Hepatocyte (in vitro differentiated cells): ENCODE results near the gene PPP3R2. TPM values are rescaled to one million over a fixed set of nuclear protein-coding genes. Genes with fewer than 3 reads are reported as not detected.

Source experiments
- DNase-seq: peaks from one replicate; pipeline ENCODE4 v3.0.0-alpha.2; 2016; ENCODE audit warnings: low spot score
- H2AFZ ChIP-seq: fragments of 200-600 bp; sonication (generic); 2 replicates; pipeline ENCODE4 v1.6.0; 2016; ENCODE audit warnings: antibody characterized with exemption, mild to moderate bottlenecking
- H3K27ac ChIP-seq: fragments of 200-600 bp; sonication (generic); 2 replicates; pipeline ENCODE4 v1.5.1; 2016; ENCODE audit warnings: mild to moderate bottlenecking
- H3K27me3 ChIP-seq: fragments of 200-600 bp; sonication (generic); 2 replicates; pipeline ENCODE4 v1.6.1; 2016
- H3K36me3 ChIP-seq: fragments of 200-600 bp; sonication (generic); replicated peaks from 2 replicates; pipeline ENCODE4 v1.5.1; 2016; ENCODE audit warnings: low read depth; ENCODE audit not compliant: insufficient read depth
- H3K4me1 ChIP-seq: fragments of 200-600 bp; sonication (generic); 2 replicates; pipeline ENCODE4 v1.5.1; 2016; ENCODE audit warnings: mild to moderate bottlenecking, moderate library complexity; ENCODE audit not compliant: insufficient read depth
- H3K4me2 ChIP-seq: fragments of 200-600 bp; sonication (generic); 2 replicates; pipeline ENCODE4 v1.6.0; 2016
- H3K4me3 ChIP-seq: fragments of 200-600 bp; sonication (generic); 2 replicates; pipeline ENCODE4 v1.5.1; 2016; ENCODE audit warnings: mild to moderate bottlenecking
- H3K79me2 ChIP-seq: fragments of 200-600 bp; sonication (generic); 2 replicates; pipeline ENCODE4 v1.6.0; 2017; ENCODE audit warnings: mild to moderate bottlenecking
- H3K9me2 ChIP-seq: fragments of 200-600 bp; sonication (generic); replicated peaks from 2 replicates; pipeline ENCODE4 v1.6.0; 2017; ENCODE audit warnings: mild to moderate bottlenecking; ENCODE audit not compliant: insufficient read depth
- H3K9me3 ChIP-seq: fragments of 200-600 bp; sonication (generic); 2 replicates; pipeline ENCODE4 v1.5.1; 2016; ENCODE audit warnings: low read depth, mild to moderate bottlenecking
- H4K20me1 ChIP-seq: fragments of 200-600 bp; sonication (generic); 2 replicates; pipeline ENCODE4 v1.6.0; 2016; ENCODE audit warnings: mild to moderate bottlenecking; ENCODE audit not compliant: insufficient read depth, poor library complexity, severe bottlenecking
- EZH2 ChIP-seq: fragments of 200-600 bp; sonication (generic); IDR thresholded peaks from 2 replicates; pipeline ENCODE4 v1.6.1; 2016; ENCODE audit warnings: antibody characterized with exemption, mild to moderate bottlenecking, borderline replicate concordance
- EZH2phosphoT487 ChIP-seq: fragments of 200-600 bp; sonication (generic); IDR thresholded peaks from one replicate; pipeline ENCODE4 v1.6.1; 2018; ENCODE audit warnings: antibody characterized with exemption, mild to moderate bottlenecking, low read depth, moderate library complexity; ENCODE audit not compliant: unreplicated experiment, severe bottlenecking
- WGBS: methylation state at CpG from one replicate; pipeline ENCODE4 v1.1.6; 2016; ENCODE audit warnings: low lambda C conversion rate; ENCODE audit errors: missing lambda C conversion rate; 5-methylcytosine and 5-hydroxymethylcytosine counted together
- polyA plus RNA-seq: library from polyadenylated mRNA; unstranded; fragments of >200 nt; fragmentation: Nextera tagmentation; extraction: Ambion mirVana; gene quantifications from 2 replicates; pipeline ENCODE4 v1.2.1, GENCODE V29; 2016
- total RNA-seq: library from RNA; depleted of rRNA; stranded (reverse); fragments of >200 nt; gene quantifications from 2 replicates; pipeline ENCODE4 v1.2.3, GENCODE V29; 2014
- TF ChIP-seq, protein P1 (sequence below): fragments of 200-600 bp; sonication (generic); IDR thresholded peaks from 2 replicates; pipeline ENCODE4 v1.5.1; 2016; ENCODE audit warnings: antibody characterized with exemption, mild to moderate bottlenecking; ENCODE audit not compliant: poor library complexity

PPP3R2 gene
- total and polyA plus RNA-seq, 2 experiments from 2014 or later: not detected

DNA sequence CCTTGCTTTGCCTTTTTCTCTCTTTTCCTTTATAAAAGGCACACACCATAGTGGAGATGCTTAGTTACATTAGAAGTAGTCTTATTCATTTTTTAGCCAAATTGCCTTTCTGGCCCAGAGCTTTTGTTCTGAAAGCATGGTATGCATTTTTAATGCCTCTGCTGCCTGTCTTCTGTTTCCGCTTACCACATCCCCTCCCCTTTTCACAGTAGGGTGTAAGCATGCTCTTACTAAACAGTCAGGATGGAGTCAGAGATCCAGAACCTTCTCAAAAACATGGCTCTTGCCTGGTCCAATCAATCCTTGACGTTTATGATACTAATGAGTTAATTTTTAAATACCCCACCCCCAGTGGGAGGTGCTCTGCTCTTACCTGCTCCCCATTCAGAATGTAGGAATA, 22.5 kb downstream of the PPP3R2 start:
- no peaks in the 10 kb centered on the region for H3K9me2 ChIP-seq
- no peak overlapping the region for H3K4me2 ChIP-seq
- DNase-seq: no peak
- H3K9me3 ChIP-seq: no peaks in the 10 kb centered on the region
- no peak overlapping the region for H3K27ac ChIP-seq
- peaks cover 4% of the 10 kb centered on the region for H3K4me1 ChIP-seq
- H3K79me2 ChIP-seq: no peaks in the 10 kb centered on the region
- H4K20me1 ChIP-seq: no peaks in the 10 kb centered on the region
- 86% methylated on average over 2 of the region's 2 CpGs for WGBS
- H2AFZ ChIP-seq: no peak overlapping the region
- H3K36me3 ChIP-seq: no peaks in the 10 kb centered on the region
- no peaks in the 10 kb centered on the region for H3K27me3 ChIP-seq
- no peak overlapping the region for H3K4me3 ChIP-seq
- TF ChIP-seq EZH2phosphoT487 (no peak), EZH2 (no peak)
- TF ChIP-seq, protein P1, sequence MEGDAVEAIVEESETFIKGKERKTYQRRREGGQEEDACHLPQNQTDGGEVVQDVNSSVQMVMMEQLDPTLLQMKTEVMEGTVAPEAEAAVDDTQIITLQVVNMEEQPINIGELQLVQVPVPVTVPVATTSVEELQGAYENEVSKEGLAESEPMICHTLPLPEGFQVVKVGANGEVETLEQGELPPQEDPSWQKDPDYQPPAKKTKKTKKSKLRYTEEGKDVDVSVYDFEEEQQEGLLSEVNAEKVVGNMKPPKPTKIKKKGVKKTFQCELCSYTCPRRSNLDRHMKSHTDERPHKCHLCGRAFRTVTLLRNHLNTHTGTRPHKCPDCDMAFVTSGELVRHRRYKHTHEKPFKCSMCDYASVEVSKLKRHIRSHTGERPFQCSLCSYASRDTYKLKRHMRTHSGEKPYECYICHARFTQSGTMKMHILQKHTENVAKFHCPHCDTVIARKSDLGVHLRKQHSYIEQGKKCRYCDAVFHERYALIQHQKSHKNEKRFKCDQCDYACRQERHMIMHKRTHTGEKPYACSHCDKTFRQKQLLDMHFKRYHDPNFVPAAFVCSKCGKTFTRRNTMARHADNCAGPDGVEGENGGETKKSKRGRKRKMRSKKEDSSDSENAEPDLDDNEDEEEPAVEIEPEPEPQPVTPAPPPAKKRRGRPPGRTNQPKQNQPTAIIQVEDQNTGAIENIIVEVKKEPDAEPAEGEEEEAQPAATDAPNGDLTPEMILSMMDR: no peak

DNA sequence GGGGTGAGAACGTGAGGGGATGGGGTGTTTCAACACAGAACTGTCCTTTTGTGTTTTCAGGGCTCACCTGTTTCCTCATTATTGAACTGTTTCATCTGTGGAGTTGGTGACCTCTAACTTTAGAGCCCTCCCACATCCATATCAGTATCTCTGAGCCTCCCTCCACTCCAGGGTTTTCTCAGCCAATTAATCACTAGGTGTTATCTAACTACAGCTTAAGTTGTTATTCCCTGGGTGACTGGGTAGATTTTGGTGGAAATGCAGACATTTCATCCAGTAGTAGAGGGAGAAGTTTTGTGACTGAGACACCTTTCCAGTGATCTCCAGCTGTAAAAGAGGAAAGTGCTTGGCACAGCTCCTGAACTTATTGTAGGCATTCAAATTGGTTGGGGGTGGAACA, 23.7 kb downstream of the PPP3R2 start:
- 88% methylated on average over 1 of the region's 1 CpG for WGBS
- Histone ChIP-seq H3K4me2 (no peak overlapping the region), H3K4me3 (no peak overlapping the region), H3K9me2 (no peaks in the 10 kb centered on the region), H3K4me1 (peaks cover 4% of the 10 kb centered on the region), H3K27ac (no peak overlapping the region), H3K9me3 (no peaks in the 10 kb centered on the region), H3K36me3 (no peaks in the 10 kb centered on the region), H3K79me2 (no peaks in the 10 kb centered on the region), H3K27me3 (no peaks in the 10 kb centered on the region), H4K20me1 (no peaks in the 10 kb centered on the region), H2AFZ (no peak overlapping the region)
- TF ChIP-seq EZH2: no peak
- no peak for TF ChIP-seq EZH2phosphoT487
- TF ChIP-seq, protein P1: no peak
- DNase-seq: no peak

DNA sequence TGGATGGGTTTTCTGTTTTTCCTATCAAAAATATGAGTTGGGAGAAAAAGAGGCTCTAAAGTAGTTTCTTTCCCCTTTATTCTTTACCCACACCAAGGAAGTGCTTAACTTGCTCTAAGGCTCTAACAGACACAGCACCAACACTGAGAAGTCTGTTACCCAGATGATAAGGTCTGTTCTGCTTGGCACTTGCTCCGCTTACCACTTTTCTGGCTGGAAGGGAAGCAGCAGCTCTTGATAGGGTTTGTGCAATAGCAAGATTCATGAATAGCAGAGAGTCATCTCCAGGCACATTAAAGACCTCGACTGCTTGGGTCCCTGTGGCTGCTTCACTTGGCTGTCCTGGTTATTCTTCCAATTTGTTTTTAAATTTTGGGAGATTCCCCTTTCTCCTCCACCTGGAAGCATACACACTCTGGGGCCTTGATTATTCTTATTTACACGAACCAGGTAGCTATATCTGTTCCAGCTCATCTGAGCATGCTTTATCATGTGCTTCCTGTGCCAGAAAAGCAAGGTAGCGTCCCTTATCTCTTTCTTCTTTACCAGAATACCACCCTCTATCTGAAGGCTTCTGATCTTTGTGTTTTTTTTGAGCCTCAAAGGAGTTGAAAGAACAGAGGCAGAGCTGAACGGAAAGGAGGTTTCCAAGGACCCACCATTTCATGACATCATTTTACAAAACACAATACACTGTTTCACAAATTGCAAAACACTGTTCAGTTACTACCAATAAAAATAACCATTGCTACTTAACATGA, 24.8 kb downstream of the PPP3R2 start:
- Histone ChIP-seq H3K4me3 (no peak overlapping the region), H3K27ac (no peak overlapping the region), H3K36me3 (no peaks in the 10 kb centered on the region), H3K27me3 (no peaks in the 10 kb centered on the region), H4K20me1 (no peaks in the 10 kb centered on the region), H3K9me2 (no peaks in the 10 kb centered on the region), H3K79me2 (no peaks in the 10 kb centered on the region), H3K4me1 (no peaks in the 10 kb centered on the region), H3K4me2 (no peak overlapping the region), H2AFZ (no peak overlapping the region), H3K9me3 (no peaks in the 10 kb centered on the region)
- TF ChIP-seq, protein P1: no peak
- TF ChIP-seq EZH2phosphoT487 (no peak), EZH2 (no peak)
- WGBS: 79% methylated on average over 5 of the region's 5 CpGs
- DNase-seq: no peak
